Limb (tissue), 2 donors: ENCODE data around the gene ZNF12.
"Not testable (repeated sequence)": the region's sequence is repeated elsewhere in the genome, so short reads cannot be mapped to it uniquely, and the experiment has no call there.

Source experiments
- DNase-seq, 2 donors: peaks; one replicate each; pipeline ENCODE4 v3.0.0-alpha.2; 2016; ENCODE audit errors: extremely low spot score in 2 of 2

ZNF12 gene

DNA sequence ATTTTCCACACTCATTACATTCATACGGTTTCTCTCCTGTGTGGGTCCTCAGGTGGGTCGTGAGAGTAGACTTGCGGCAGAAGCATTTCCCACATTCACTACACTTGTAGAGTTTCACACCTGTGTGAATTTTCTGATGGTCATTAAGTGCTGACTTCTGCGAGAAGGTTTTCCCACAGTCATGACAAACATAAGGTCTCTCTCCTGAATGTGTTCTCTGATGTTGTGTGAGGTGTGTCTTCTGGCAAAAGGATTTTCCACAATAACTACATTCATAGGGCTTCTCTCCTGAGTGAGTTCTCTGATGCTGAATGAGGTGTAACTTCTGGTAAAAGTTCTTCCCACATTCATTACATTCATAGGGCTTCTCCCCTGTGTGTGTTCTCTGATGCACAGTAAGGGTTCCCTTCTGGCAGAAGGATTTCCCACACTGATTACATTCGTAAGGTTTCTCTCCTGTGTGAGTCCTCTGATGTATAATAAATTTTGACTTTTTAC is 15.1 kb downstream of the ZNF12 start:
- no peak for DNase-seq

- no peak for DNase-seq
Observed at GRCh38 chr7:6691103-6691502, 15.6 kb downstream of the ZNF12 start.

- no peak for DNase-seq
Observed at GRCh38 chr7:6680146-6680545, 26.6 kb downstream of the ZNF12 start.

- DNase-seq = no peak
Observed at GRCh38 chr7:6675807-6676405, 30.8 kb downstream of the ZNF12 start.

DNA sequence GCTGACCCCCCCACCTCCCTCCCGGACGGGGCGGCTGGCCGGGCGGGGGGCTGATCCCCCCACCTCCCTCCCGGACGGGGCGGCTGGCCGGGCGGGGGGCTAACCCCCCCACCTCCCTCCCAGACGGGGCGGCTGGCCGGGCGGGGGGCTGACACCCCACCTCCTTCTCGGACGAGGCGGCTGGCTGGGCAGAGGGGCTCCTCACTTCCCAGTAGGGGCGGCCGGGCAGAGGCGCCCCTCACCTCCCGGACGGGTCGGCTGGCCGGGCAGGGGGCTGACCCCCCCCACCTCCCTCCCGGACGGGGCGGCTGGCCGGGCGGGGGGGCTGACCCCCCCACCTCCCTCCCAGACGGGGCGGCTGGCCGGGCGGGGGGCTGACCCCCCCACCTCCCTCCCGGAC is 35.9 kb downstream of the ZNF12 start:
- not testable (repeated sequence) for DNase-seq

DNA sequence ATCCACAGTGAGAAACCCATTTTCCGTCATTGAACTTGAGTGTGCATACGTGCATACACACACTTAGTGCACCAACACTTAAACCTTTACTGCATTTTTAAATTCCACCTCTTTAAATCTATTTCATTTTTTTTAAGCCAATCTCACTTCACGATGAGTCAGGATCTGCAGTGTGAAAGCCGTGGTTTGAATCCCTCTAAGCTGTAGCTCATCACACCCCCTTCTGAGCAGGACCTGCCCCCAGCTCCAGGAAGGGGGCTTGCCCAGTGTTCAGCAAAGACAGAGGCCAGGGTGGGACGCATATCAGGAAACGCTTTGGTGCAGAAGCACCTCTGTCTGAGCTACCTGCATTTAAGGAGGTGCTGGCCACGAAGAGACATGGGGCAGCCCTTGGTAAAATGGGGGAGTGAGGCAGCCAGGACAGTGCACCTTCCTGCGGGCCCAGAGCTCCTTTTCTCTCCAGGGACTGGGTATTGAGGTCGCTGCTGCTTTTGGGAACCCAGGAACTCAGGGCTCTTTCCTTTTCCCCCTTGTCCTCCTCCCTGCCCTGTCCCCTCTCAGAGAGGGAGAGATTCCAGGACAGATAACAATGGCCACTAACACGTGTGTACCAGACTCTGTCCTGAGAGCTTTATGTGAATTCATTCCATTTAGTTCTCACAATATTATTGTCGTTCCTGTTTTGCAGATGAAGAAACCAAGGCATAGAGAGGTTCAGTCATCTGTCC is 48.0 kb downstream of the ZNF12 start:
- DNase-seq = no peak

- DNase-seq = no peak
Observed at GRCh38 chr7:6656413-6656812, 50.3 kb downstream of the ZNF12 start.

DNA sequence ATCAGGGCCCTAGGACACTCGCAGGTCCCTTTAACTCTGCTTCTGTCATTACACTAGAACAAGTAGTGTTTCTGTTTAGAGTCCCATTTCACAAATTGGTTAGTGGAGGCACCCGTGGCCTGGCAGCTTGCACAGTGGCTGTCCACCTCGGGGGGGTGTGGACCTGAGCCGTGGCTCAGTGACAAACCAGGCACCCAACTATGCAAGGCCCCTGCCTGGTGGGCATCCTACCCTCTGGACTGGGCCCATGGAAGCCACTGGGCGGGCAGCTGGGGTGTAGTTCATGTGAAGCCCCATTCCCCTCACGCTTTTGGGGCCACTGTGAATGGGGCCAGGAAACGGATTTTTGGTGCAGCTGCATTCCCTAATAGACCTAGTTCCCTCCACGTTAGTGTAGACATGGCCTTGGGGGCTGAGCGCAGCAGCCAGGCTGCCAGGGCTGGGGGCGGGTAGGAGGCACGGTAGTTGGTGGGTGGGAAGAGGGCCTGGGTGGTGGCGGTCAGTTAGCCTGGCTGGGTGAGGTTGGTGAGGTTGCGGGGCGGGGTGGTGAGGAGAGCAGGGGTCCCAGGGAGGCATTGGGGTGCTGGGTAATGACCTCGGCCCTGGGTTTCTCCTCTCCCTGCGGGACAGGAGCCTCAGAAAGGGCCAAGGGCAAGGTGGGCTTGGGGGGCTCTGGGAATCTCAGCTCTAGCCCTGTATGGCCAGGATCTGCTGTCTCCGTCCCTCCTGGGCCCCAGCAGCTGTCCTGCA is 50.9 kb downstream of the ZNF12 start:
- DNase-seq = no peak

DNA sequence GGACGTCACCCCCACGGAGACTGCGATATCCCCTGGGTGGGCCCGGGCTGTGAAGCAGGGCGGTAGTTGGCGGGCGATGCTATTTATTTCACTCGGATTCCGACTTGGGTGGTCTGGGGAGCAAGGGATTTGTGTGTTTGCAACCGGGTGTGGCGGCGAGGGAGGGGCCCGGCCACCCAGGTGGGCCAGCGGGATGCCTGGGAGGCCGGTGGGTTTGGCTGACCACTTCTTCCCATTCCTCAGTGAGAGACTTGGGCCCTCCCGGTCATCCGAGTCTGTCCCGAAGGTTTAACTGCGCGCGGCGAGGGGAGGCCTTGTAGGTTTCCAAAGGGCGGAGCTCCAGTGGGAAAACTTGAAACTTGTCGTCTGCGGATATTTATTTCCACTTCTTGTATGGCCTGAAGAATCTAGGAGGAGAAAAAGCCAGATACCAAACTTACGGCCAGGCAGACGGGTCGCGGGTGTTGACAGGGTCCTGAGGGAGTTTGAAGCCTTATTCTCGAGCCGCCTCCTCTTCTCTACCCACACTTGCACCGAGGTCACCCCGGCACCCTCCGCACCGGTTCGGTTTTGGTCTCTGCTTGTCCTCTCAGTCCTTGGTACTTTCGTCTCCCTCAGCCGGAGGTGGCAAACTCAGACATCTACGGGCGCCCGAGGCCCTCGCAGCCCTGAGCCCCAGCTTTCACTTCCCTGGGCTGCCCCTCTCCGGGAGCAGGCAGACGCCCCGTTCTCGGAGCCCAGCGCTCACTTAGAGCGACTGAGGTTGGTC is 51.7 kb downstream of the ZNF12 start:
- DNase-seq = no peak

DNA sequence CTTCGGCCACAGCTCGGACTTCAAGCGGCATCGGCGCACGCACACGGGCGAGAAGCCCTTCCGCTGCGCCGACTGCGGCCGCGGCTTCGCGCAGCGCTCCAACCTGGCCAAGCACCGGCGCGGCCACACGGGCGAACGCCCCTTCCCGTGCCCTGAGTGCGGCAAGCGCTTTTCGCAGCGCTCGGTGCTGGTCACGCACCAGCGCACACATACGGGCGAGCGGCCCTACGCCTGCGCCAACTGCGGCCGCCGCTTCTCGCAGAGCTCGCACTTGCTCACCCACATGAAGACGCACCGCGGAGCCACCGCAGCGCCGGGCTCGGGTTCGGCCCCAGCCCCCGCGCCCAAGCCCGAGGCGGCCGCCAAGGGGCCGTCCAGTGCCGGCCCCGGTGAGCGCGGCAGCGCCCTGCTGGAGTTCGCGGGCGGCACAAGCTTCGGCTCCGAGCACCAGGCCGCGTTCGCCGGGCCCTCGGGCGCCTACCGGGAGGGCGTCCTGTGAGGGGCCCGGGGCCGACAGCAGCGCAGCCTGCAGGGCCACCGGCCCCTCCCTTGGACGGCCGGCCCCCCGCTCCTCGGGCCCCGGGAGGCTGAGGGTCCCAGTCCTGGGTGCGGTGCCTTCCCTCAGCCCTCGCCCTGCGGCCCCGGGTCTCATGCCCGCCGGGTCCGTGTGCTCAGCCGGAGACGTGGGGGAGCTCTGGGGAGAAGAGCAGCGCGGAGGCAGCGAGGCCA is 52.5 kb downstream of the ZNF12 start:
- DNase-seq = no peak

DNA sequence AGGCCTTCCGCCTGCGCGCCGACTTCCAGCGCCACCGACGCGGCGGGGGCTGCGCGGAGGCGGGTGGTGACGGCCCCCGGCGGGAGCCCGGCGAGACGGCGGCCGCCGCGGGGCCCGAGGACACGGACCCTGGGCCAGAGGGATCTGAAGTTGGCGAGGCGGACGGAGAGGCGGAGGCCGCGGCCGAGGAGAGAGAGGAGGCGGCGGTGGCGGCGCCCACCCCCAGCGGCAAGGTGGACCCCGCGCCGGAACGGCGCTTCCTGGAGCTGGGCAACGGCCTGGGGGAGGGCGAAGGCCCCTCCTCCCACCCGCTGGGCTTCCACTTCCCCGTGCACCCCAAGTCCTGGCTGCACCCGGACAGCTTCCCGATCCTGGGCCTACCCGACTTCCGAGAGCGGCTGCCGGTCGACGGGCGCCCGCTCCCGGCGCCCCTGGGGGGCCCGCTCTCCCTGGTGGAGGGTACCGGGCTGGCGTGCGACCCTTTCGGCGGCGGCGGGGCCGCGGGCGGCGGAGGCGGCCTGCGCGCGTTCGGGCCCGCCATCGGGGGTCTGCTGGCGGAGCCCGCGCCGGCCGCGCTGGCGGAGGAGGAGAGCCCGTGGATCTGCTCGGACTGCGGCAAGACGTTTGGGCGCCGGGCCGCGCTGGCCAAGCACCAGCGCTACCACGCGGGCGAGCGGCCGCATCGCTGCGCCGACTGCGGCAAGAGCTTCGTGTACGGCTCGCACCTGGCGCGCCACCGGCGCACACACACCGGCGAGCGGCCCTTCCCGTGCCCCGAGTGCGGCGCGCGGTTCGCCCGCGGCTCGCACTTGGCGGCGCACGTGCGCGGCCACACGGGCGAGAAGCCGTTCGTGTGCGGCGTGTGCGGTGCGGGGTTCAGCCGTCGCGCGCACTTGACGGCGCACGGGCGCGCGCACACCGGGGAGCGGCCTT is 53.4 kb downstream of the ZNF12 start:
- DNase-seq = no peak

GRCh38 chr7:6652446-6653011 is 54.2 kb downstream of the ZNF12 start:
- no peak for DNase-seq

- no peak for DNase-seq
Observed at GRCh38 chr7:6651851-6652445, 54.8 kb downstream of the ZNF12 start.

DNA sequence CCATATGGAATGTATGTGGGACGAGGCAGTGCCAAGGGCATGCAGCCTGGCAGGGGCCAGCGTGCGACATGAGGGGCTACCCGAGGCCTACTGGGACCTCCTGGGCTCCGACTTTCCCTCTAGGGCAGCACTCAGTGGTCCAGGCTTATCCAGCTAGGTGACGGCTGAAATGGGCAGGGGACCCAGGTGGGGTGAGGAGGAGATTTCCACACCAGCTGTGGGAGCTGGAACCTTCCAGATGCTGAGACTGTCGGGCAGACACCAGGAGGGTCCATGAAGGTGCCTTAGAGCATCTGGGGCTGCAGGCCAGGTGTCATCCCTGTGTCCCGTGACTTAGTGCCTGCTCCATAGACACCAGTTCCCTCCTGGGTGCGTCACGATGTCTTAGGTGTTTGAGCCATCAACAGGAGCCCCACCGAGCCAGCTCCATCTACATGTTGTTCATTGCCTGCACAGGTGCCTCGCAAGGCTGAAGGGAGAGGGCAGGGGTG is 56.2 kb downstream of the ZNF12 start:
- DNase-seq = no peak

DNA sequence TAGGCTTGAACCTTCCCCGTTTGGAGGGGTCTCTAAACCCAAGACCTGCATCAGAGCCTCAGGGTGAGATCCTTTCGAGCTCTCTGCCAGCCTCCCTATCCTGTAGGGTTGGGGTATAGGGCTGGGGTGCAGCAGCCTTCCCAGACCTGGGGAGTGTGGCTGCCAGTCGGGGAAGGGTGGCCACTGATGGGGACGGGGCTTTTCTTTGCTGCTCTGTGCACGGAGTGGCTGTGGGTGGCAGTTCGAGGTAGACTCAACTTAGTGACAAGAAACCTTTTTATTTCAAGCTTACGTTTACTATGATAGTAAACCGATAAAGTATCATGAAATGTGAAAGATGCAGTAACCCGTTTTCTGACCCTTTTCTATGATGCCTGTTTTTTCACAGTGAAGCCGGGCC is 56.7 kb downstream of the ZNF12 start:
- no peak for DNase-seq

DNA sequence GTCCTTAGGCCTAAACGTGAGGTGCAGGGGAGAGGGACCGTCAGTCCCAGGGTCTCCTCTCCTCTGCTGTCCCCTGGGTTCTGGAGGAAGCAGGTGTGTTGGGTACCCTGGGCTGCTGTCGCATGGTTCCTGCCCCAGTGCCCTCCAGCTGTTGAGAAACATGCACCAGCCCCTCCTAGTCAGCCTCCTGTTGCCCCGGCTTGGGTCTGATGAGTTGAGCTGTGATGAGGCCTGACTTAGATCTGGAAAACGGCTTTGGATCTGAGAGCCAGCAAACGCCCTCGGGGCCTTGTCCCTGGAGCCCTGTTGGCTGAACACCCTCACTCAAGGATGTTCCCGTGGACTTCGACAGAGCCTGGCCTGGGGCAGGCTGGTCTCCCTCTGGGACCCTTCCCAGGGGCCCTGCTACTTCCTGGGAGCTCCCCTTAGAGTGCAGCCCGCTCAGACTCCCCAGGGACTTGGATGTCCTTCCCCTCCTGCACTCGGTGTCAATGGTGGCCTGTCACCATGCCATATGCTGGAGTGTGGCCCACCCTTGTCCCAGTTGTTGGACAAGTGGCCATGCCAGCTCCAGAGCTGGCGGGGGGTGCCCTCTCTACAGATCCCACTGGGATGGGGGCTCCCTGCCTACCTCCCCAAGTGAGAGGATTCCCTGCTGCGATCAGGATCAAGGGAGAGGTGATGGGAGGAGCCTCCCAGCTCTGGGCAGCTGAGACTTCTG is 57.3 kb downstream of the ZNF12 start:
- DNase-seq = no peak

- DNase-seq = no peak
Observed at GRCh38 chr7:6648815-6649104, 58.0 kb downstream of the ZNF12 start.

DNA sequence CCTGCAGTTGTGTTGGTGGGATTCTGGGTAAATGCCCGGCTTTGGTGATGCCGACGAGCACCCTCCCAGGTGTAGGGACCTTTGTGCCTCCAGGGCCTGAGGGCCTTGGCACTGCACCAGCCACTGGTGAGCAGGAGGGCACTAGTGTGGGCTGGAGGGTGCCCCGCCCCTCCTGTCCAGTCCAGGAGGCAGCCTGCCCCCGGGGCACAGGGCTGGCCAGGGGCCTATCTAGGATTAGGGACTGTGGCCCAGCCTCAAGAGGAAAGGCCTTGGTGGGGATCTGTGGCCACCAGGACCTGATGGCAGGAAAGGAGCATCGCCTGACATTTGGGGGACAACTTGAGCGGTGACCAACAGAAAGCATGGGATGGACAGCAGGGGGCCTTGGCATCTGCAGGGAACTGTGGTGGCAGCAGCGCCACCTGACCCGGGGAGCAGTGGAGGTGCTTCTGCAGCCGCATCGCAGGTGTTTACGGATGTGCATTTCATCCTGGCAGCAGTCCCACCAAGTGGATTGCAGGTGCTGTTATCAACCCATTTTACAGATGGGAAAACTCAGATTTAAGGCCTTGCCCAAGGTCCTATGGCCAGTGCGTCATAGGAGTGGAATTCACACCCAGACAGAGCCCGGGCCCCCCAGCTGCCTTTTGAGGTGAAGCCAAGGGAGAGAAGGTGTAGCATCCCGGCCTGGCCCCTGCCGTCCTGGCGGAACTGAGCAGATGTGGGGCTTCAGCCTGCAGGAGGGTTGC is 58.5 kb downstream of the ZNF12 start:
- no peak for DNase-seq
